ENCODE results near the gene ACAD10.
"Not testable (repeated sequence)": the region's sequence is repeated elsewhere in the genome, so short reads cannot be mapped to it uniquely, and the experiment has no call there.

The ACAD10 gene

GRCh38 chr12:111687952-111688351, 2.1 kb downstream of the ACAD10 start:
- DNase-seq: no peak

- DNase-seq: no peak
Measured at GRCh38 chr12:111691262-111691661, 5.4 kb downstream of the ACAD10 start.

- no peak for DNase-seq
Measured at GRCh38 chr12:111692575-111693210, 6.8 kb downstream of the ACAD10 start.

GRCh38 chr12:111693818-111694217, 8.0 kb downstream of the ACAD10 start:
- DNase-seq: no peak

- DNase-seq: no peak
Measured at GRCh38 chr12:111699962-111700361, 14.1 kb downstream of the ACAD10 start.

GRCh38 chr12:111705672-111706071, 19.8 kb downstream of the ACAD10 start:
- no peak for DNase-seq

GRCh38 chr12:111706145-111706544, 20.3 kb downstream of the ACAD10 start:
- DNase-seq: no peak

GRCh38 chr12:111715279-111715678, 29.4 kb downstream of the ACAD10 start:
- no peak for DNase-seq

GRCh38 chr12:111719316-111719715, 33.5 kb downstream of the ACAD10 start:
- DNase-seq: not testable (repeated sequence)

- no peak for DNase-seq
Measured at GRCh38 chr12:111720457-111720856, 34.6 kb downstream of the ACAD10 start.

GRCh38 chr12:111723646-111724360, 38.0 kb downstream of the ACAD10 start:
- DNase-seq: not testable (repeated sequence)

- no peak for DNase-seq
Measured at GRCh38 chr12:111728795-111729194, 42.9 kb downstream of the ACAD10 start.

- no peak for DNase-seq
Measured at GRCh38 chr12:111730420-111730819, 44.6 kb downstream of the ACAD10 start.

GRCh38 chr12:111732786-111733185, 46.9 kb downstream of the ACAD10 start:
- DNase-seq: no peak

- no peak for DNase-seq
Measured at GRCh38 chr12:111733340-111733915, 47.6 kb downstream of the ACAD10 start.

- DNase-seq: not testable (repeated sequence)
Measured at GRCh38 chr12:111739524-111739923, 53.7 kb downstream of the ACAD10 start.

- DNase-seq: no peak
Measured at GRCh38 chr12:111741235-111741812, 55.5 kb downstream of the ACAD10 start.

GRCh38 chr12:111745211-111745610, 59.4 kb downstream of the ACAD10 start:
- DNase-seq: no peak

GRCh38 chr12:111747333-111747732, 61.5 kb downstream of the ACAD10 start:
- no peak for DNase-seq

- DNase-seq: no peak
Measured at GRCh38 chr12:111748151-111748672, 62.4 kb downstream of the ACAD10 start.

- no peak for DNase-seq
Measured at GRCh38 chr12:111748867-111749266, 63.0 kb downstream of the ACAD10 start.

- no peak for DNase-seq
Measured at GRCh38 chr12:111749391-111749790, 63.5 kb downstream of the ACAD10 start.

- no peak for DNase-seq
Measured at GRCh38 chr12:111753144-111753881, 67.5 kb downstream of the ACAD10 start.

All from NCI-H510A (cell line).